Mesenchymal stem cell (in vitro differentiated cells and primary cell): ENCODE measurements around the gene UBTD2.
A peak's percentile ranks its signal among the peaks of the same experiment; 100 is the strongest.

ENCODE experiments used
- DNase-seq: peaks from one replicate; pipeline ENCODE4 v3.0.0-alpha.2; 2013
- H2AFZ ChIP-seq: one replicate; pipeline ENCODE4 v1.6.1; 2013; ENCODE audit warnings: low read depth, mild to moderate bottlenecking, control low read depth, inconsistent platforms, low read length, moderate library complexity
- H2AK5ac ChIP-seq: 2 replicates; pipeline ENCODE4 v1.6.1; 2013; ENCODE audit warnings: low read length, moderate library complexity, mild to moderate bottlenecking, inconsistent platforms; ENCODE audit not compliant: severe bottlenecking
- H2BK120ac ChIP-seq: one replicate; pipeline ENCODE4 v1.6.1; 2013; ENCODE audit warnings: low read depth, mild to moderate bottlenecking, inconsistent platforms, low read length, moderate library complexity
- H2BK12ac ChIP-seq, 2 experiments: one replicate each; pipeline ENCODE4 v1.6.1; 2013; ENCODE audit warnings: inconsistent platforms in 2 of 2, low read length in 2 of 2, mild to moderate bottlenecking in 2 of 2, moderate library complexity in 2 of 2, control low read depth in 1 of 2
- H2BK15ac ChIP-seq: one replicate; pipeline ENCODE4 v1.6.1; 2013; ENCODE audit warnings: mild to moderate bottlenecking, low read depth, inconsistent platforms; ENCODE audit not compliant: poor library complexity, severe bottlenecking
- H2BK5ac ChIP-seq: 2 replicates; pipeline ENCODE4 v1.6.1; 2013; ENCODE audit warnings: low read depth, mild to moderate bottlenecking, low read length, control low read depth, inconsistent platforms; ENCODE audit not compliant: poor library complexity, severe bottlenecking
- H3K14ac ChIP-seq, 2 experiments: one replicate each; pipeline ENCODE4 v1.6.1; 2013; ENCODE audit warnings: inconsistent platforms in 2 of 2, low read length in 2 of 2, control low read depth in 1 of 2, mild to moderate bottlenecking in 1 of 2, moderate library complexity in 1 of 2
- H3K18ac ChIP-seq, 2 experiments: one replicate each; pipeline ENCODE4 v1.6.1; 2013; ENCODE audit warnings: inconsistent platforms in 2 of 2, low read length in 2 of 2, control low read depth in 1 of 2, low read depth in 1 of 2, mild to moderate bottlenecking in 1 of 2
- H3K23ac ChIP-seq, 2 experiments: one replicate each; pipeline ENCODE4 v1.6.1; 2013; ENCODE audit warnings: inconsistent platforms in 2 of 2, low read length in 2 of 2, mild to moderate bottlenecking in 2 of 2, moderate library complexity in 2 of 2, control low read depth in 1 of 2
- H3K27ac ChIP-seq: 2 replicates; pipeline ENCODE4 v1.5.1; 2013; ENCODE audit warnings: mild to moderate bottlenecking, moderate library complexity, low read length, control low read depth, inconsistent platforms; ENCODE audit not compliant: poor library complexity, severe bottlenecking
- H3K27me3 ChIP-seq, 2 experiments: 2 replicates each; pipeline versions ENCODE4 v1.6.1 to v1.7.0; 2013; ENCODE audit warnings: low read length in 2 of 2, mild to moderate bottlenecking in 2 of 2, moderate library complexity in 2 of 2, control low read depth in 1 of 2, inconsistent platforms in 1 of 2; ENCODE audit not compliant: control insufficient read depth in 1 of 2, insufficient read depth in 1 of 2
- H3K36me3 ChIP-seq, 2 experiments: 2 replicates each; pipeline versions ENCODE4 v1.6.1 to v1.7.0; 2013; ENCODE audit warnings: low read length in 2 of 2, control low read depth in 1 of 2, inconsistent platforms in 1 of 2, low read depth in 1 of 2, mild to moderate bottlenecking in 1 of 2; ENCODE audit not compliant: insufficient read depth in 2 of 2, control insufficient read depth in 1 of 2
- H3K4ac ChIP-seq, 2 experiments: one replicate each; pipeline ENCODE4 v1.6.1; 2013; ENCODE audit warnings: inconsistent platforms in 2 of 2, low read length in 2 of 2, mild to moderate bottlenecking in 2 of 2, moderate library complexity in 2 of 2, control low read depth in 1 of 2, low read depth in 1 of 2
- H3K4me1 ChIP-seq: 2 replicates; pipeline ENCODE4 v1.6.1; 2013; ENCODE audit warnings: low read depth, low read length, control low read depth; ENCODE audit not compliant: control insufficient read depth, insufficient read depth
- H3K4me2 ChIP-seq: 2 replicates; pipeline ENCODE4 v1.6.1; 2013; ENCODE audit warnings: low read length, mild to moderate bottlenecking, inconsistent platforms; ENCODE audit not compliant: poor library complexity, severe bottlenecking
- H3K4me3 ChIP-seq, 2 experiments: 2 replicates each; pipeline versions ENCODE4 v1.5.1 to v1.7.0; 2013; ENCODE audit warnings: low read length in 2 of 2, mild to moderate bottlenecking in 2 of 2, control low read depth in 1 of 2, low read depth in 1 of 2; ENCODE audit not compliant: insufficient read depth in 1 of 2
- H3K79me1 ChIP-seq: replicated peaks from 2 replicates; pipeline ENCODE4 v1.6.1; 2013; ENCODE audit warnings: mild to moderate bottlenecking, control low read depth, low read length, inconsistent platforms; ENCODE audit not compliant: poor library complexity, severe bottlenecking
- H3K9ac ChIP-seq: 2 replicates; pipeline ENCODE4 v1.7.0; 2013; ENCODE audit warnings: mild to moderate bottlenecking, low read length, moderate library complexity
- H3K9me3 ChIP-seq: 2 replicates; pipeline ENCODE4 v1.7.0; 2013; ENCODE audit warnings: mild to moderate bottlenecking, low read length; ENCODE audit not compliant: control insufficient read depth
- H4K8ac ChIP-seq: one replicate; pipeline ENCODE4 v1.6.1; 2013; ENCODE audit warnings: inconsistent platforms, mild to moderate bottlenecking, low read length, moderate library complexity
- H4K91ac ChIP-seq: one replicate; pipeline ENCODE4 v1.6.1; 2013; ENCODE audit warnings: mild to moderate bottlenecking, low read length, inconsistent platforms
- WGBS: methylation state at CpG from one replicate; pipeline ENCODE4 v1.1.7; 2013; ENCODE audit warnings: mixed read lengths; 5-methylcytosine and 5-hydroxymethylcytosine counted together

UBTD2 gene

GRCh38 chr5:172188893-172189692 is 94.5 kb downstream of the UBTD2 start:
- WGBS, result 4% methylated on average over 25 of the region's 30 CpGs
- Histone ChIP-seq H3K27me3 (no peaks in the 10 kb centered on the region), H3K36me3 (peaks cover 3% of the 10 kb centered on the region in 2 experiments), H2BK5ac (peak overlapping the region; percentile 81), H3K18ac (peak overlapping the region; percentile 8 to 23), H4K91ac (no peak overlapping the region), H2BK120ac (no peak overlapping the region), H2AFZ (peak overlapping the region; percentile 78), H3K9ac (peak overlapping the region; percentile 86), H3K14ac (no peak overlapping the region), H3K9me3 (no peaks in the 10 kb centered on the region), H2AK5ac (no peak overlapping the region), H3K79me1 (peaks cover 1% of the 10 kb centered on the region), H2BK12ac (no peak overlapping the region), H2BK15ac (no peak overlapping the region), H3K4me2 (peak overlapping the region; percentile 62), H3K4me3 (peak overlapping the region; percentile 80 to 84), H3K27ac (peak overlapping the region; percentile 91), H3K4ac (peak overlapping the region; percentile 40 to 53), H3K23ac (no peak overlapping the region), H4K8ac (peak overlapping the region; percentile 61), H3K4me1 (peaks cover 19% of the 10 kb centered on the region)
- DNase-seq, result peak; percentile 67

DNA sequence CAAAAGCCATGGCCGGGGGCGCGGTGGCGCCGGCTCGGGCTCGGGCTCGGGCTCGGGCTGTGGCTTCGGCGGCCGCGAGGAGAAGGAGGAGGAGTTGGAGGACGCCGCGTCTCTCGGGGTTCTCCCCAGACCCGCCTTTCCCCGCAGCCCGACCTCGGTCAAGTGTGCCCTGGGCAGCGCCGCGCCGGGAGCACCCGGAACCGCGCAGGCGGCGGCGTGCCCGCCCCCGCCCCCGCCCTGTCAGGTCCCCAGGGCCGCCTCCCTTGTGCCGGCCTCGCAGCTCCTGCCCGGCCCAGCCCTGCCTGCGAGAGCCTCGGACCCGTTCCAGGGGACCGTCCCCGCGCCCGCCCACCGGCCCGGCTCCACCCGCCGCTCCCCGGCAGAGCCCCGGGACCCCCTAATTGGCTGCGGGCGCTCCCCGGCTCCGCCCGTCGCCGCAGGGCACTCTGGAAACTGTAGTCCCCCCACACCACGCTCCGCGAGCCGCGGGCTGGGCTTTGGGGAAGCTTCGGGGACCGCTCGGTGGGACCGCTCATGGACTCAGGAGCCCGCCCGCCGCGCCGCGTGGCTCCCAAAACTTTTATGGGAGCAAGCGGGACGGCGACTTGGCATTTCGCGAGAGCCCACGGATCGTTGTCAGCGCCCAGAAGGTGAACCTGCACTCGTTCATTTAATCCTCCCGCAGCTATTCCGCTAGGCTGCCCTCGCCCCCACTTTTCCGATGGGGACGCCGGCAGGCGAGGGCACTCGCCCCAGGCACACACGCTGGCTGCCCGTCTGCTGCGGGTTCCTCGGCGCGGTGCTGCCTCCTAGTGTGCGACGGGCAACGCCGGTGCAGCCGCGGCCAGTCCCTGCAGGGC is 95.3 kb downstream of the UBTD2 start, which contains the start of gene STK10:
STK10 (minus strand) TSS at position 192 of the 860 bp plus-strand sequence; CDS start at position 10, 182 bp downstream.
- Histone ChIP-seq H3K79me1 (peaks cover 1% of the 10 kb centered on the region), H3K4me1 (peaks cover 19% of the 10 kb centered on the region)
- under 1% methylated on average over 67 of the region's 102 CpGs for WGBS

GRCh38 chr5:172187118-172188032 is 96.2 kb downstream of the UBTD2 start:
- peak overlapping the region; percentile 41 for H2BK15ac ChIP-seq
- H2BK5ac ChIP-seq, result peak overlapping the region; percentile 37
- peak overlapping the region; percentile 72 for H3K27ac ChIP-seq
- H3K36me3 ChIP-seq, result peaks cover 5 to 8% of the 10 kb centered on the region in 2 experiments
- peaks cover 19% of the 10 kb centered on the region for H3K4me1 ChIP-seq
- no peaks in the 10 kb centered on the region for H3K79me1 ChIP-seq
- H2AK5ac ChIP-seq, result no peak overlapping the region
- no peaks in the 10 kb centered on the region for H3K9me3 ChIP-seq
- WGBS, result under 1% methylated on average over 57 of the region's 66 CpGs
- H3K23ac ChIP-seq, result peak overlapping the region; percentile 37 to 70
- peak overlapping the region; percentile 86 for H3K9ac ChIP-seq
- peak overlapping the region; percentile 80 to 87 for H3K4ac ChIP-seq
- peak overlapping the region; percentile 16 to 46 for H3K14ac ChIP-seq
- DNase-seq, result peak; percentile 87
- peak overlapping the region; percentile 67 for H4K91ac ChIP-seq
- H2AFZ ChIP-seq, result peak overlapping the region; percentile 3
- peak overlapping the region; percentile 77 to 90 for H3K18ac ChIP-seq
- peak overlapping the region; percentile 84 for H4K8ac ChIP-seq
- H3K4me3 ChIP-seq, result peak overlapping the region; percentile 80 to 84
- no peak overlapping the region for H2BK12ac ChIP-seq
- H3K27me3 ChIP-seq, result no peaks in the 10 kb centered on the region
- peak overlapping the region; percentile 85 for H2BK120ac ChIP-seq
- H3K4me2 ChIP-seq, result peak overlapping the region; percentile 52

More for the DNA sequence above, 95.3 kb downstream of the UBTD2 start, which contains the start of gene STK10:
- H3K27ac ChIP-seq, result peak within 1 kb of the TSS; percentile 91
- peaks cover 3% of the 10 kb centered on the region in 2 experiments for H3K36me3 ChIP-seq
- no peaks in the 10 kb centered on the region for H3K27me3 ChIP-seq
- H4K91ac ChIP-seq, result peak within 1 kb of the TSS; percentile 67
- peak within 1 kb of the TSS; percentile 46 for H2BK15ac ChIP-seq
- H3K4ac ChIP-seq, result peak within 1 kb of the TSS; percentile 80 to 87
- peak within 1 kb of the TSS; percentile 85 for H2BK120ac ChIP-seq
- peak within 1 kb of the TSS; percentile 6 for H2AFZ ChIP-seq
- no peak within 1 kb of the TSS for H2AK5ac ChIP-seq
- peak within 1 kb of the TSS; percentile 80 to 84 for H3K4me3 ChIP-seq
- peak within 1 kb of the TSS; percentile 84 for H4K8ac ChIP-seq
- no peaks in the 10 kb centered on the region for H3K9me3 ChIP-seq
- H3K14ac ChIP-seq, result peak within 1 kb of the TSS; percentile 16 to 46
- peak within 1 kb of the TSS; percentile 86 for H3K9ac ChIP-seq
- peak; percentile 94 for DNase-seq
- peak within 1 kb of the TSS; percentile 86 for H2BK5ac ChIP-seq
- H2BK12ac ChIP-seq, result no peak within 1 kb of the TSS
- H3K18ac ChIP-seq, result peak within 1 kb of the TSS; percentile 77 to 90
- peak within 1 kb of the TSS; percentile 37 to 70 for H3K23ac ChIP-seq
- H3K4me2 ChIP-seq, result peak within 1 kb of the TSS; percentile 52
